Heart left ventricle (tissue), 13 donors: ENCODE data around the gene CRHBP.

Experiments
- CTCF ChIP-seq, 12 donors: fragments of 200-600 bp; sonication (generic) in 4 of 12; IDR thresholded peaks; one replicate each; pipeline versions ENCODE4 v1.5.0 to v1.8.0; 2018 to 2022; ENCODE audit warnings: antibody characterized with exemption in 12 of 12, mild to moderate bottlenecking in 5 of 12
- POLR2A ChIP-seq, 2 donors: fragments of 450-650 bp; IDR thresholded peaks; one replicate each; pipeline ENCODE4 v1.6.1; 2017; ENCODE audit warnings: antibody characterized with exemption in 2 of 2, mild to moderate bottlenecking in 2 of 2, moderate library complexity in 2 of 2
- donor health status: ischemic (EF 13 %, LVEDD 7.1; RV severe dilation, severe dysfunction).
- donor health status: DM: no; HTN: yes; CAD: no.
- donor health status: DM: no; HTN: no; CAD: no.
- donor health status: ischemic (EF 25% LVEDD 6.9; RV normal size, moderate dysfunction).
- donor health status: ischemic (EF 25% LVEDD 5.7; RV mildly dilated, moderate dysfunction).
- donor health status: ischemic (EF 35%, LVEDD 5.7; RV mildly dilated, moderate dysfunction).
- donor health status: nonischemic (EF 11% LVEDD 7.7; RV severe dilation, severe dysfunction).
- donor health status: DM: yes; HTN: yes; CAD: no.
- donor health status: PGD.
- donor health status: ischemic (EF 29% LVEDD 5.4; RV normal size, mild dysfunction).
- donor health status: nonischemic (EF 23%, LVEDD 6.1; RV moderate dilation, normal function).

GRCh38 chr5:76938177-76938576 lies 14.7 kb upstream of the CRHBP start:
- TF ChIP-seq CTCF (IDR thresholded peaks at IDR 0.05) (no peak), POLR2A (IDR thresholded peaks at IDR 0.05) (no peak)
